DMS 273 (cell line): ENCODE measurements around the gene AKIP1.
"Not testable (repeated sequence)": the region's sequence is repeated elsewhere in the genome, so short reads cannot be mapped to it uniquely, and the experiment has no call there.

Experiments
- DNase-seq: peaks from one replicate; lab custom pipeline; 2025; ENCODE audit not compliant: unreplicated experiment; lab: John Stamatoyannopoulos, UW

The AKIP1 gene

GRCh38 chr11:8911029-8911823 is at the start of gene AKIP1:
AKIP1 (plus strand) TSS chr11:8911189; CDS start chr11:8911450, 261 bp downstream.
- peak; percentile 98 for DNase-seq

DNA sequence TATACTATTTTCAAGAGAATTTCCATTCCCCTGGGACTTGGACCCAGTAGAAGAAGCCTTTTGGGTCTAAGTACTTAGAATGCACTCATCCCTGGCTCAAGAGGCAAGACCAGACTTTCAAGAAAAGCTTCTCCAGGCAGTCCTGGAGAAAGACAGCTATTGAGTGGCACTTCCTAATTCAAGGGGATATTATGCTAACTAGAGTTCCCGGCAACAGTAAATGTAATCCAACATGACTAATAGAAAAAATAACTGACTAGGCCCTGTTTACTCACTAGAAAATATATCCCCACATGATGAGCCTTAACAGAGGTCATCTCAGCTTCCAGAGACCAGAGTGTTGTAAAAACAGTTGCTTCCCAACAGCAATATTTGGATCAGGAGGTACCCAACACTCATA is 47.2 kb upstream of the AKIP1 start:
- DNase-seq: no peak

GRCh38 chr11:8865304-8865703 is 45.7 kb upstream of the AKIP1 start:
- no peak for DNase-seq

- no peak for DNase-seq
Observed at GRCh38 chr11:8867035-8867434, 44.0 kb upstream of the AKIP1 start.

DNA sequence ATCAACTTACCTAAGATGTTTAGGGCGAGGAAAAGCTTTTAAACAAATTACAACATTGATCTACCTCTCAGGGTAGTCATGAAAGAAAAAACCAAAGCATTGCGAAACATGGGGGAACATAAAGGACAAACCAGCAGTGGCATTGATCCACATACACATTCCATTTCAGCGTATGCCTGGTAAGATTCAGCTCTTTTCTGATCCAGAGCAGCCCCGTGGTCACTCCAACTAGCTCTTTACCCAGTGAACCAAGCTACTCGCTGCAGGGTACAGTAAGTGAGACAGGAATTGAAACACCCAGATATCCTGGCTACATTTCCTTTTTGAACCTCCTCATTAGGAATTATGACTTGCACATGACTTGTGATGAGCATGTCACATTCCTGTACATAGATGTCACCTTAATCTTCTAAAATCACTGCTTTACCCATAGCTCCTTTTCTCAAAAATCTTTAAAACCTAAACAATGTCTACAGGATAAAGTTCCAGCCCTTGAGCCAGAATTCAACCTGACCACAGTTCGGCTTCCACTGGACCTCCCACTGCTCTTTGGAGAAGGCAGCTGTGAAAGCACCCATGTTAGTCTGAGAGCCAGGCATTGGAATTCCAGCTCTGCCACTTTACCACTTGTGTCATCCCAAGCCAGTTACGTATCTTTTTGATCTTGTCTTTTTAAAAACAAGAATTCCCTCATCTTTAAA is 42.9 kb upstream of the AKIP1 start:
- no peak for DNase-seq

DNA sequence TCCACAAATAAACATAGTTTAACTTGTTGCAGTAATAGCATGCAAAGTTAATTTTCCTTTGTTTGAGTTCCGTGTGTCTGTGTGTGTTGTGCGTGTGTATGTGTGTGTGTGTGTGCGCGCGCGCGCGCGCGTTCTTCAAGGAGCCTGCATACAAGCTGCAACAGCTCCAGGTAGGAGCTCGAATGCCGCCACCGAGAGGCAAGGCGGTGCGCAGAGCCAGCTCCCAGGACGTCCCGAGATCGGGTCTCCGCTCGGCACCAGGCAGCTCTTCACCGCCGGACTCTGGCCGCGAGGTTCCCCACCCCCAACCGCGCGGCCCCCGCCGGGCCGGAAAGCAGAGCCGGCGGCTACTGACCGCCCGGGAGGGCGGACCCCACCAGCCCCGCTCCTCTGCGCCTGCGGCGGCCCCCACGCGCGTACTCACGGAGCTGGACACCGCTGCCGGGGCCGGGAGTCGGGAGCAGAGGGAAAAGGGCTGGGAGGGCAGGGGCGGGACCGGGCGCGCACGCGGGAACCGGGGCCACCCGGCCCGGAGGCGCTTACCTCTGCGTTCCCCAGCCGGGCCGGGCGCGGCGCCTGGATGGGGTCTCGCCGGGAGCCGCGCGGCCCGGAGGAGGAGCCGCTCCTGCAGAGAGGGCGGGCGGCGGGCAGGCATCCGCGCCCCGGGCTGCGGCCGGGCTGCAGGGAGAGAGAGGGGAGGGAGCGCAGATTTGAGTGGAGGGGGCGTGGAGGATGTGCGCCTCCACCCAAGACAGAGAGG is 40.4 kb upstream of the AKIP1 start:
- DNase-seq: peak; percentile 79

- peak; percentile 89 for DNase-seq
Observed at GRCh38 chr11:8871171-8871775, 39.7 kb upstream of the AKIP1 start.

- no peak for DNase-seq
Observed at GRCh38 chr11:8871962-8872361, 39.0 kb upstream of the AKIP1 start.

DNA sequence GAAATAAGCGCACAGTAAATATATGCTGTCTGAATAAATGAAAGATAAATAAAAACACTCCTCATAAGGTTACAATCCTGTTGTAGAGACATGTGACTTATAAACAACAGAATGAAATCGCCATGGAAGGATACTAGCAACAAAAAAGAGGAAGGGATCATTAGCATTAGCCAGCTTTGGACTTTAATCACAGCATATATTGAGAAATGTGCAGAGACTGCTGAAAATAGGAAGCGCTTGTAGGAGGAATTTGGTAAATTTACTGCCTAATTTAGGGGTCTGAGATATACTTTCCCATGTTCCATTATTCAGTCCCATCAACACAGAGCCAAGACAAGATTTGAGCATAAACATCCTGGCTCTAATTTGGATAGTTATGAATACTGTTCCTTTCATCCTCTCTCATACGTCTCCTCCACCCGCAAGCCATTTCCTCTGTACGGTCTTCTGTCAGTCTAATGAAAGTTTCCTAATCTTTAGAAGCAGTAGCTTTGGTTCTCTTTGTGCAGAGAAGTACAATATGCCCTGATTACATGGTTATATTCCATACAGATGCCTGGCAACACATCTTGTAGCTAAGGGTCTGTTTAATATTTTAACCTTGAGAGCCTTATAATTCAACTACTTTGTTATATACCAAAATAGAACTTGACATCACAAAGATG is 37.1 kb upstream of the AKIP1 start:
- DNase-seq: no peak

DNA sequence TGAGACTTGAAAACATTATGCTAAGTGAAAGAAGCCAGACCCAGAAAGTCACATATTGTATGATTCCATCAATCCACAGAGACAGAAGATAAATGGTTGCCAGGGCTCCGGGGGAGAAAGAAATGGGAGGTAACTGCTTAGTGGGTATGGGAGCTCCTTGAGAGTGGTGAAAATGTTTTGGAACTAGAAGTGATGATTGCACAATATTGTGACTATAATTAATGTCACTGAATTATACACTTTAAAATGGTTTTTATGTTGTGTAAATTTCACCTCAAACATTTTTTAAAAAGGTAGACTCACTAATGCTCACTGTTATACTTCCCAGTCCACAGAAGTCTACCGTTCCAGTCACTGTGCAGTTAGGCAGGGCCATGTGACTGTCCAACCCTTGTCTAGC is 32.2 kb upstream of the AKIP1 start:
- DNase-seq: no peak

DNA sequence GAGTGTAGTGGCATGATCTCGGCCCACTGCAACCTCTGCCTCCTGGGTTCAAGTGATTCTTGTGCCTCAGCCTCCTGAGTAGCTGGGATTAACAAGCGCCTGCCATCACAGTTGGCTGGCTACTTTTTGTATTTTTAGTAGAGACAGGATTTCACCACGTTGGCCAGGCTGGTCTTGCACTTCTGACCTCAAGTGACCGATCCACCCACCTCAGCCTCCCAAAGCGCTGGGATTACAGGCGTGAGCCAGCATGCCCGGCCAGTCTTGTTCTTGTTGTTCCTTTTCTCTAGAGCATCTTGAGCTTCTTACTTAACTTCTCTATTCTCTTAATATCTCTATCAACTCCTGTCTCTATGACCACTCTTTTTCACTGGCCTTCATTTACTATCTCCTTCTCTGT is 29.4 kb upstream of the AKIP1 start:
- not testable (repeated sequence) for DNase-seq

DNA sequence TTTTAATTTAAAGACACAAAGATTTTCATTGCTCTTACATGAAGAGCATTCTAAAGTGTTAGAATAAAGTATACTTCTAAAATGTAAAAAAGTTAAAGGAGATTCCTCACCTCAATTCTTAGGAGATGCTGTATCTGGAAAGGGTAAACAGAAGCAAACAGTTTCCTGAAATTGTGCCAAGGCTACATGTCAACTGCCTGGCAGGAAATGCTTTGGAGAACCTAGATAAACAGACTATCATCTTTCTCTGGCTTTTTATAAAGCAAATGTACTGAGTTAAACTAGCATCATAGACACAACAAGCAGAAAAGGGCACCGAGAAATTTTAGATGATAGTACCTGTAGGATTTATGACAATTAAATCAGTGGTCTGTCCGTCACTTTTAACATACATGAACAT is 24.7 kb upstream of the AKIP1 start:
- no peak for DNase-seq

DNA sequence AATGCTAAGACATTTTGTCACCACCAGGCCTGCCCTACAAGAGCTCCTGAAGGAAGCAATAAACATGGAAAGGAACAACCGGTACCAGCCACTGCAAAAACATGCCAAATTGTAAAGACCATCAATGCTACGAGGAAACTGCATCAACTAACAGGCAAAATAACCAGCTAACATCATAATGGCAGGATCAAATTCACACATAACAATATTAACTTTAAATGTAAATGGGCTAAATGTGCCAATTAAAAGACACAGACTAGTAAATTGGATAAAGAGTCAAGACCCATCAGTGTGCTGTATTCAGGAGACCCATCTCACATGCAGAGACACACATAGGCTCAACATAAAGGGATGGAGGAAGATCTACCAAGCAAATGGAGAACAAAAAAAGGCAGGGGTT is 19.8 kb upstream of the AKIP1 start:
- DNase-seq: not testable (repeated sequence)

GRCh38 chr11:8899119-8899753 is 11.8 kb upstream of the AKIP1 start:
- no peak for DNase-seq

GRCh38 chr11:8905528-8906165 is 5.3 kb upstream of the AKIP1 start:
- no peak for DNase-seq

- DNase-seq: no peak
Observed at GRCh38 chr11:8907116-8907515, 3.9 kb upstream of the AKIP1 start.

- no peak for DNase-seq
Observed at GRCh38 chr11:8908099-8908498, 2.9 kb upstream of the AKIP1 start.

DNA sequence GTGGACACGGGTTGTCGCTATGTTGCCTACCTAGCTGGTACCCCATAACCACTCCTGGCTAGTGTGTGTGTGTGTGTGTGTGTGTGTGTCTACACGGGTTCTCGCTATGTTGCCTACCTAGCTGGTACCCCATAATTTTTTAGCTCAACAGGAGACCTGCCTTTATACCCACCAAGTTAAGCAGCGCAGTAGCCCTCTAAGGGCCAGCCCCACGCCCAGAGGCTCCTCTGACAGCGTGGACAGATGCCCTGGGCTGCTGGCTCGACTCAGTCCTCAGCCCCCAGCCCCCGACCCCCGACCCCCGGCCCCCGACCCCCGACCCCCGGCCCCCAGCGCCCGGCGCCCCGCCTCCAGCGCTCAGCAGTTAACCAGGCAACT is 351 bp upstream of the AKIP1 start:
- DNase-seq: no peak

- peak; percentile 55 for DNase-seq
Observed at GRCh38 chr11:8913961-8914660, 3.1 kb downstream of the AKIP1 start.
